K562 (cell line): Measurements from ENCODE around the gene DKC1. TPM values are rescaled to one million over a fixed set of nuclear protein-coding genes. Genes with fewer than 3 reads are reported as not detected.

Experiments
- ATAC-seq: fragments of 200-7000 bp; cut with Tn5 transposase; 3 replicates; pipeline ENCODE4 v1.9.1; 2020; ENCODE audit warnings: moderate library complexity
- BruUV-seq: library from RNA; stranded (reverse); fragments of 400-500 nt; replicated peaks from 2 replicates; lab custom pipeline; 2021; lab: Mats Ljungman, UMichigan
- CTCF ChIA-PET: fragments of 300-600 bp; formaldehyde crosslinking; extraction: SDS; loops from one replicate; lab custom pipeline; 2021; ENCODE audit warnings: low intra/inter-chr PET ratio; lab: Yijun Ruan, JAX
- POLR2A ChIA-PET: fragments of 300-600, 350-650 bp; sonication (Branson Sonifier 250); formaldehyde crosslinking; extraction: SDS; loops from one replicate; lab custom pipeline; 2021; ENCODE audit warnings: antibody characterized with exemption, inconsistent platforms; lab: Yijun Ruan, JAX
- DNase-seq, 4 experiments: peaks; one replicate each; pipeline versions ENCODE4 v3.0.0 to v3.0.0-alpha.2; 2011 to 2018; ENCODE audit warnings: low spot score in 3 of 4, mixed read lengths in 3 of 4; ENCODE audit errors: extremely low read depth in 1 of 4
- FAIRE-seq: peaks from 2 replicates; lab custom pipeline; 2011; peaks lifted over from hg19 to GRCh38; lab: Jason Lieb, UNC
- H2AFZ ChIP-seq: 2 replicates; pipeline ENCODE4 v1.6.0; 2011; ENCODE audit warnings: low read depth, low read length, control low read depth, inconsistent platforms
- H3K27ac ChIP-seq: fragments of 200-600 bp; 3 replicates; pipeline ENCODE4 v1.8.0; 2011; ENCODE audit warnings: low read depth, mild to moderate bottlenecking, control low read depth, inconsistent platforms, low read length, moderate library complexity, mixed read lengths; ENCODE audit errors: extremely low read depth
- H3K27me3 ChIP-seq, 2 experiments: fragments of 300-600 bp in 1 of 2; 2 replicates in 1 of 2; 3 replicates in 1 of 2; pipeline versions ENCODE4 v1.6.0 to v1.8.0; 2011; ENCODE audit warnings: inconsistent platforms in 2 of 2, low read length in 2 of 2, mild to moderate bottlenecking in 1 of 2, mixed read lengths in 1 of 2, moderate library complexity in 1 of 2; ENCODE audit not compliant: control insufficient read depth in 2 of 2, insufficient read depth in 2 of 2
- H3K36me3 ChIP-seq: fragments of 300-600 bp; 3 replicates; pipeline ENCODE4 v1.8.0; 2011; ENCODE audit warnings: mild to moderate bottlenecking, low read length, inconsistent platforms; ENCODE audit not compliant: control insufficient read depth, insufficient read depth
- H3K4me1 ChIP-seq, 2 experiments: fragments of 200-600 bp in 1 of 2; replicated peaks in 1 of 2; 2 replicates in 1 of 2; 3 replicates in 1 of 2; pipeline versions ENCODE4 v1.5.1 to v1.8.0; 2011; ENCODE audit warnings: inconsistent platforms in 2 of 2, low read length in 2 of 2, mild to moderate bottlenecking in 1 of 2, mixed read lengths in 1 of 2, moderate library complexity in 1 of 2; ENCODE audit not compliant: control insufficient read depth in 2 of 2, insufficient read depth in 2 of 2
- H3K4me2 ChIP-seq: 2 replicates; pipeline ENCODE4 v1.6.1; 2011; ENCODE audit warnings: low read length, control low read depth, inconsistent platforms, mixed read lengths; ENCODE audit not compliant: insufficient read depth
- H3K4me3 ChIP-seq: fragments of 200-600 bp; sonication (generic), shearing (Covaris generic); 2 replicates; pipeline ENCODE4 v1.5.1; 2016; ENCODE audit warnings: control low read depth, inconsistent platforms
- H3K79me2 ChIP-seq: fragments of 200-600 bp; 3 replicates; pipeline ENCODE4 v1.8.0; 2011; ENCODE audit warnings: low read length, inconsistent platforms; ENCODE audit not compliant: control insufficient read depth, insufficient read depth
- H3K9ac ChIP-seq, 2 experiments: 2 replicates each; pipeline versions ENCODE4 v1.6.0 to v1.6.1; 2011; ENCODE audit warnings: low read depth in 2 of 2, low read length in 2 of 2, control low read depth in 1 of 2, inconsistent platforms in 1 of 2, mild to moderate bottlenecking in 1 of 2, mixed read lengths in 1 of 2; ENCODE audit not compliant: insufficient read depth in 1 of 2
- H3K9me1 ChIP-seq: one replicate; pipeline ENCODE4 v1.6.0; 2011; ENCODE audit warnings: inconsistent platforms, mild to moderate bottlenecking, low read length, moderate library complexity; ENCODE audit not compliant: control insufficient read depth, insufficient read depth
- H3K9me3 ChIP-seq: replicated peaks from 2 replicates; pipeline ENCODE4 v1.5.1; 2011; ENCODE audit warnings: low read depth, low read length, inconsistent platforms; ENCODE audit not compliant: control insufficient read depth, insufficient read depth
- H4K20me1 ChIP-seq: replicated peaks from 2 replicates; pipeline ENCODE4 v1.6.1; 2011; ENCODE audit warnings: low read length, inconsistent platforms, mixed read lengths; ENCODE audit not compliant: control insufficient read depth, insufficient read depth
- ARID1B ChIP-seq: fragments of 450-650 bp; IDR thresholded peaks from 2 replicates; pipeline ENCODE4 v1.6.1; 2016; ENCODE audit warnings: antibody characterized with exemption, mild to moderate bottlenecking, inconsistent platforms
- CBFA2T3 ChIP-seq: fragments of 450-650 bp; IDR thresholded peaks from 2 replicates; pipeline ENCODE4 v1.6.1; 2017
- TAL1 ChIP-seq: fragments of 450-650 bp; IDR thresholded peaks from 2 replicates; pipeline ENCODE4 v1.6.1; 2016; ENCODE audit warnings: mild to moderate bottlenecking
- TCF3 ChIP-seq: sonication (generic); formaldehyde crosslinking; IDR thresholded peaks from 2 replicates; pipeline ENCODE4 v1.4.0; 2020; ENCODE audit warnings: mild to moderate bottlenecking, missing genetic modification reagents
- TEAD4 ChIP-seq, 2 experiments: sonication (generic) in 1 of 2; formaldehyde crosslinking in 1 of 2; IDR thresholded peaks; 2 replicates each; pipeline versions ENCODE4 v1.6.1 to v1.8.0; 2012 to 2022; ENCODE audit warnings: borderline replicate concordance in 1 of 2, inconsistent platforms in 1 of 2, low read length in 1 of 2, mild to moderate bottlenecking in 1 of 2, missing genetic modification reagents in 1 of 2
- ZNF121 ChIP-seq: sonication (generic); formaldehyde crosslinking; conservative IDR thresholded peaks from 2 replicates; pipeline ENCODE4 v1.8.0; 2022; ENCODE audit warnings: missing genetic modification reagents
- WGBS: fragments of 100-300 bp; shearing (Covaris generic); methylation state at CpG from one replicate; pipeline ENCODE4 v1.1.6; 2016; ENCODE audit warnings: low coverage, mixed read lengths; ENCODE audit not compliant: insufficient coverage; ENCODE audit errors: missing lambda C conversion rate; 5-methylcytosine and 5-hydroxymethylcytosine counted together
- in situ Hi-C: fragments of 300-500 bp; cut with MboI; formaldehyde crosslinking; loops from 4 replicates; pipeline ENCODE4 v1.15.0; 2018; ENCODE audit warnings: inconsistent platforms, mixed read lengths
- intact Hi-C: fragments of 100-400 bp; cut with micrococcal nuclease; formaldehyde crosslinking; loops from 2 replicates; pipeline ENCODE4 v1.14.2; 2022
- polyA plus RNA-seq, 8 experiments: library from polyadenylated mRNA; depleted of rRNA in 4 of 8; stranded (reverse) in 5 of 8; unstranded in 3 of 8; fragments of >200 nt; fragmentation: Nextera tagmentation in 2 of 8; fragmentation: Illumina TruSeq in 1 of 8; extraction: Ambion mirVana in 2 of 8; extraction: Trizol in 1 of 8; gene quantifications; 2 replicates each; pipeline versions ENCODE4 v1.2.1 to v1.2.3, GENCODE V29; 2011 to 2014; ENCODE audit warnings: inconsistent platforms in 1 of 8, missing spikeins in 1 of 8
- total RNA-seq, 7 experiments: library from RNA; depleted of rRNA in 6 of 7; stranded (reverse); fragments of >200 nt in 6 of 7; fragmentation: Illumina TruSeq in 2 of 7; extraction: Trizol in 2 of 7; gene quantifications; 2 replicates each; pipeline versions ENCODE4 v1.2.1 to v1.2.3, GENCODE V29; 2011 to 2021; ENCODE audit warnings: low replicate concordance in 1 of 7
- TF ChIP-seq, protein P1 (sequence below): fragments of 250-450 bp; sonication (Bioruptor Pico); IDR thresholded peaks from 2 replicates; pipeline ENCODE4 v1.9.0; 2021; ENCODE audit warnings: mild to moderate bottlenecking

Gene DKC1
- total and polyA plus RNA-seq, 9 of the 15 experiments (the other 6 are each of a cell fraction or from before 2014, with no cell fraction given), result 205 to 313 (median 219) TPM

DNA sequence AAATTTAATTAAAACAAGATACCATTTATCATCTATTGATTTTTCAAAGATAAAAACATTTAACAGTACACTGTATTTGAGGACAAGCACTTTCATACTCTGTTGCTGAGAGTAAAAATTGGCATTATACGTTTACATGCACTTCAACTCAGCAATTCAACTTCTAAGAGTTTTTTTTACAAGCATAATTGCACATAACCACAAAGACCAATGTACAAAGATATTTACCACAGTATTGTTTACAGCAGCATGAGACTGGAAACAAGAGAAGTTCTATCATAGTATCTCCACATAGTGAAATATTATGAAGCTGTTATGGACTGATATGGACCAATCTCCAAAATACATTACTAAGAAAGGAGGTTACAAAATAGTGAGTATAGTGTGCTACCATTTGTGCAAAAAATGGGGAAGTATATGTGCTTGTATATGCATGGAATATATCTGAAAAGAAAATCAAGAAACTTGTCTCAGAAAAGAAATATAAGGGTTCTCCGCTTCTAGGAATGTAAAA, 22.7 kb upstream of the DKC1 start:
- Histone ChIP-seq H3K27me3 (no peaks in the 10 kb centered on the region), H4K20me1 (no peaks in the 10 kb centered on the region), H3K9ac (no peak overlapping the region), H3K4me3 (no peak overlapping the region), H3K4me2 (no peak overlapping the region), H3K36me3 (peaks cover 22% of the 10 kb centered on the region; the same call in 2 of the 3 replicates), H3K79me2 (peaks cover 93% of the 10 kb centered on the region), H3K9me3 (no peaks in the 10 kb centered on the region), H3K4me1 (peaks cover 0 to 41% of the 10 kb centered on the region in 2 experiments; a peak in 3 of 5 replicates), H3K27ac (peak overlapping the region; percentile 35; the same call in 1 of the 3 replicates), H2AFZ (no peak overlapping the region), H3K9me1 (no peaks in the 10 kb centered on the region)
- WGBS, result 60% methylated on average over 2 of the region's 2 CpGs
- FAIRE-seq (no peak), ATAC-seq (no peak; the same call in 2 of the 3 replicates), DNase-seq (no peak)
- ChIA-PET CTCF (no interaction called here), POLR2A (interaction anchor here (0.6 to 1.5 kb wide), 5 partner anchors 9 to 194 kb away, joined by 3 to 5 read pairs (median 3); no protein-coding TSS in a partner anchor)
- in situ Hi-C loops (loop anchor here (25.0 kb wide), 1 partner anchor 153 kb away; the partner anchor contains the start of gene CTAG1A), intact Hi-C loops (no loop called here)
- TF ChIP-seq TCF3 (CRISPR knock-in tag), result peak; percentile 42; the same call in 1 of the 2 replicates
- peak; percentile 35; the same call in 1 of the 2 replicates for TF ChIP-seq TEAD4 (IDR thresholded peaks at IDR 0.05; ENCODE audit: low read length)
- TF ChIP-seq TEAD4 (CRISPR knock-in tag; IDR thresholded peaks at IDR 0.05; ENCODE audit: borderline replicate concordance), result no peak
- TF ChIP-seq CBFA2T3, result 0 out of 2 replicates have a peak, but pooled peaks have one; percentile 21
- no peak for TF ChIP-seq ZNF121 (CRISPR knock-in tag)
- TF ChIP-seq, protein P1, sequence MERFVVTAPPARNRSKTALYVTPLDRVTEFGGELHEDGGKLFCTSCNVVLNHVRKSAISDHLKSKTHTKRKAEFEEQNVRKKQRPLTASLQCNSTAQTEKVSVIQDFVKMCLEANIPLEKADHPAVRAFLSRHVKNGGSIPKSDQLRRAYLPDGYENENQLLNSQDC (CRISPR knock-in tag), result no peak
- TF ChIP-seq ARID1B, result 0 out of 2 replicates have a peak, but pooled peaks have one; percentile 25
- peak; percentile 11; the same call in 1 of the 2 replicates for TF ChIP-seq TAL1
- no TSS peak for BruUV-seq
